ENCODE data around the gene SLC49A4.

The SLC49A4 gene

GRCh38 chr3:122892118-122892960 is 97.5 kb downstream of the SLC49A4 start:
- Histone ChIP-seq H3K4me3 (ENCODE audit: low read depth, low read length) (no peak overlapping the region), H3K27ac (ENCODE audit: extremely low read depth, low read depth, low read length) (no peak overlapping the region), H3K9me3 (ENCODE audit: control insufficient read depth, insufficient read depth, low read depth, low read length) (no peaks in the 10 kb centered on the region), H3K4me1 (ENCODE audit: control insufficient read depth, insufficient read depth, low read length) (no peaks in the 10 kb centered on the region), H3K36me3 (ENCODE audit: control insufficient read depth in 2 of 2, insufficient read depth in 1 of 2, low read length in 2 of 2) (no peaks in the 10 kb centered on the region)
- TF ChIP-seq ZNF791 (tag by site-specific recombination; IDR thresholded peaks at IDR 0.05), result no peak
- ChIA-PET CTCF (interaction anchor here (0.6 to 1.0 kb wide), 2 partner anchors 136 to 331 kb away, joined by 3 to 4 read pairs; no protein-coding TSS in a partner anchor), POLR2A (no interaction called here)

DNA sequence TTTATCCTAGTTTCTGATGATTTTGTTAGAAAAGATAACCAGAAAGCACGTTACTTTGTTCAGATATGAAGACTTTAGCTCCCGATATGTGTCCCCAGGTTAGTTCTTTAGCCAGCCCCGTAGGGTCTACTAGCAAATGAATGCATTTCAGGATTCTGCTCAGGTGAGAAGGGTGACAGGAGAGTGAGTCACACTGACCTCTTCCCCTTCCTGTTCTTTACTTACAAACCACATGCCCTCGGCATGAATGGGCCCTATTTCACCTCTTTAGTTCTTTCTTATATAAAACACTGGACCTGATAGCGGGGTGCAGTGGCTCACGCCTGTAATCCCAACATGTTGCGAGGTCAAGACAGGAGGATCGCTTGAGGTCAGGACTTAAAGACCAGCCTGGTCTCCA is 98.4 kb downstream of the SLC49A4 start:
- CTCF ChIA-PET, result interaction anchor here (0.6 kb wide), 1 partner anchor 135 kb away, joined by 3 read pairs; no protein-coding TSS in a partner anchor
- TF ChIP-seq OVOL3 (tag by site-specific recombination; IDR thresholded peaks at IDR 0.05) (no peak), ZNF514 (tag by site-specific recombination; IDR thresholded peaks at IDR 0.05) (no peak), ZNF837 (tag by site-specific recombination; IDR thresholded peaks at IDR 0.05) (no peak), ZEB2 (tag by site-specific recombination; IDR thresholded peaks at IDR 0.05) (no peak), PRDM4 (tag by site-specific recombination; IDR thresholded peaks at IDR 0.05) (no peak), ZNF610 (tag by site-specific recombination; IDR thresholded peaks at IDR 0.05; ENCODE audit: borderline replicate concordance) (no peak), ZNF394 (tag by site-specific recombination; IDR thresholded peaks at IDR 0.05; ENCODE audit: borderline replicate concordance) (no peak), ZBTB1 (tag by site-specific recombination; IDR thresholded peaks at IDR 0.05) (no peak), ZNF175 (tag by site-specific recombination; IDR thresholded peaks at IDR 0.05) (no peak), GLI4 (tag by site-specific recombination; IDR thresholded peaks at IDR 0.05) (no peak), ZBTB20 (tag by site-specific recombination; IDR thresholded peaks at IDR 0.05) (no peak), ZBTB17 (tag by site-specific recombination; IDR thresholded peaks at IDR 0.05) (no peak), ZNF501 (tag by site-specific recombination; IDR thresholded peaks at IDR 0.05) (no peak), MZF1 (tag by site-specific recombination; IDR thresholded peaks at IDR 0.05; ENCODE audit: borderline replicate concordance) (no peak), OSR2 (tag by site-specific recombination; IDR thresholded peaks at IDR 0.05) (no peak), ZNF302 (tag by site-specific recombination; IDR thresholded peaks at IDR 0.05; ENCODE audit: low read depth) (no peak), ZNF707 (tag by site-specific recombination; IDR thresholded peaks at IDR 0.05) (no peak), ZNF354C (tag by site-specific recombination; IDR thresholded peaks at IDR 0.05; ENCODE audit: borderline replicate concordance, low read depth) (no peak), GLIS1 (tag by site-specific recombination; IDR thresholded peaks at IDR 0.05) (no peak)
- TF ChIP-seq, protein P1, sequence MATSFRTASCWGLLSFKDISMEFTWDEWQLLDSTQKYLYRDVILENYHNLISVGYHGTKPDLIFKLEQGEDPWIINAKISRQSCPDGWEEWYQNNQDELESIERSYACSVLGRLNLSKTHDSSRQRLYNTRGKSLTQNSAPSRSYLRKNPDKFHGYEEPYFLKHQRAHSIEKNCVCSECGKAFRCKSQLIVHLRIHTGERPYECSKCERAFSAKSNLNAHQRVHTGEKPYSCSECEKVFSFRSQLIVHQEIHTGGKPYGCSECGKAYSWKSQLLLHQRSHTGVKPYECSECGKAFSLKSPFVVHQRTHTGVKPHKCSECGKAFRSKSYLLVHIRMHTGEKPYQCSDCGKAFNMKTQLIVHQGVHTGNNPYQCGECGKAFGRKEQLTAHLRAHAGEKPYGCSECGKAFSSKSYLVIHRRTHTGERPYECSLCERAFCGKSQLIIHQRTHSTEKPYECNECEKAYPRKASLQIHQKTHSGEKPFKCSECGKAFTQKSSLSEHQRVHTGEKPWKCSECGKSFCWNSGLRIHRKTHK (tag by site-specific recombination; IDR thresholded peaks at IDR 0.05), result no peak

More for the DNA sequence above, 98.4 kb downstream of the SLC49A4 start:
- POLR2A ChIA-PET, result no interaction called here
- Histone ChIP-seq H3K4me1 (ENCODE audit: control insufficient read depth, insufficient read depth, low read length) (no peaks in the 10 kb centered on the region), H3K9me3 (ENCODE audit: control insufficient read depth, insufficient read depth, low read depth, low read length) (no peaks in the 10 kb centered on the region), H3K36me3 (ENCODE audit: control insufficient read depth in 2 of 2, insufficient read depth in 1 of 2, low read length in 2 of 2) (no peaks in the 10 kb centered on the region), H3K27ac (ENCODE audit: extremely low read depth, low read depth, low read length) (no peak overlapping the region), H3K4me3 (ENCODE audit: low read depth, low read length) (no peak overlapping the region)
